Chondrocyte (in vitro differentiated cells): ENCODE data around the gene DTNBP1. TPM values are rescaled to one million over a fixed set of nuclear protein-coding genes. Genes with fewer than 3 reads are reported as not detected.
A peak's percentile ranks its signal among the peaks of the same experiment; 100 is the strongest.

Experiments
- DNase-seq: peaks from one replicate; pipeline ENCODE4 v3.0.0; 2021; ENCODE audit warnings: mixed read lengths, low spot score
- H3K27ac Mint-ChIP-seq: one replicate; pipeline ENCODE4 v1.8.0; 2021; ENCODE audit warnings: mild to moderate bottlenecking, moderate library complexity, mixed read lengths; ENCODE audit not compliant: unreplicated experiment
- H3K27me3 Mint-ChIP-seq: 2 replicates; pipeline ENCODE4 v1.8.0; 2021; ENCODE audit warnings: low read depth, mixed read lengths
- H3K36me3 Mint-ChIP-seq: 2 replicates; pipeline ENCODE4 v1.8.0; 2021; ENCODE audit warnings: low read depth, mixed read lengths
- H3K4me1 Mint-ChIP-seq: 2 replicates; pipeline ENCODE4 v1.8.0; 2021; ENCODE audit warnings: low read depth, mild to moderate bottlenecking, mixed read lengths
- H3K4me3 Mint-ChIP-seq: one replicate; pipeline ENCODE4 v1.8.0; 2021; ENCODE audit warnings: mild to moderate bottlenecking, moderate library complexity, mixed read lengths; ENCODE audit not compliant: unreplicated experiment
- H3K9me3 Mint-ChIP-seq: 2 replicates; pipeline ENCODE4 v1.8.0; 2021; ENCODE audit warnings: low read depth, mixed read lengths
- total RNA-seq: library from RNA; stranded (reverse); gene quantifications from 3 replicates; pipeline ENCODE4 v1.2.1, GENCODE V29; 2021
- TF ChIP-seq, protein P1 (sequence below): fragments of 200-600 bp; sonication (generic); IDR thresholded peaks from 2 replicates; pipeline ENCODE4 v1.5.0; 2021; ENCODE audit warnings: antibody characterized with exemption, mild to moderate bottlenecking, moderate library complexity

DTNBP1 gene
- total RNA-seq, 1 donor from 2014 or later = 18.0 TPM

DNA sequence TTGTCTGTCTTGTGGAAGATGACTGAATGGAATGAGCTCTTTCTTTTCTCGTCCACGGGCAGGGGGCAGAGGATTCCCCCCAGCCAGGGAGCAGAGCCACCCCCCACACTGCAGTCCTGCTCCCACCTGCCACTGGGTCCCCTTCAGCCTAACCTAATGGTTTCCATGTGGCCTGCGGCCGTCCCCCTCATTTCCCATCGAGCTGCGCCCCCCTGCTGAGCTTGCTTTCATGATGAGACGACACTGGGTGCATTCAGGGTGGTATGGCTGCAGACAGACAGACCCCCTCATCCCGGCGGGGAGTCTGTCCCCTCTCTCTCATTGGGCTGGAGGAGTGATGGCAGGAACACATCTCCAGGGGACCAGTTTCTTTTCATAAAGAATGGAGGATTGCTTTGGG is 140.8 kb downstream of the DTNBP1 start:
- Mint-ChIP-seq H3K9me3 (no peaks in the 10 kb centered on the region), H3K4me1 (no peaks in the 10 kb centered on the region), H3K27ac (no peak overlapping the region), H3K27me3 (no peaks in the 10 kb centered on the region), H3K36me3 (peaks cover 39% of the 10 kb centered on the region), H3K4me3 (no peak overlapping the region)
- TF ChIP-seq, protein P1, sequence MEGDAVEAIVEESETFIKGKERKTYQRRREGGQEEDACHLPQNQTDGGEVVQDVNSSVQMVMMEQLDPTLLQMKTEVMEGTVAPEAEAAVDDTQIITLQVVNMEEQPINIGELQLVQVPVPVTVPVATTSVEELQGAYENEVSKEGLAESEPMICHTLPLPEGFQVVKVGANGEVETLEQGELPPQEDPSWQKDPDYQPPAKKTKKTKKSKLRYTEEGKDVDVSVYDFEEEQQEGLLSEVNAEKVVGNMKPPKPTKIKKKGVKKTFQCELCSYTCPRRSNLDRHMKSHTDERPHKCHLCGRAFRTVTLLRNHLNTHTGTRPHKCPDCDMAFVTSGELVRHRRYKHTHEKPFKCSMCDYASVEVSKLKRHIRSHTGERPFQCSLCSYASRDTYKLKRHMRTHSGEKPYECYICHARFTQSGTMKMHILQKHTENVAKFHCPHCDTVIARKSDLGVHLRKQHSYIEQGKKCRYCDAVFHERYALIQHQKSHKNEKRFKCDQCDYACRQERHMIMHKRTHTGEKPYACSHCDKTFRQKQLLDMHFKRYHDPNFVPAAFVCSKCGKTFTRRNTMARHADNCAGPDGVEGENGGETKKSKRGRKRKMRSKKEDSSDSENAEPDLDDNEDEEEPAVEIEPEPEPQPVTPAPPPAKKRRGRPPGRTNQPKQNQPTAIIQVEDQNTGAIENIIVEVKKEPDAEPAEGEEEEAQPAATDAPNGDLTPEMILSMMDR = no peak
- no peak for DNase-seq

DNA sequence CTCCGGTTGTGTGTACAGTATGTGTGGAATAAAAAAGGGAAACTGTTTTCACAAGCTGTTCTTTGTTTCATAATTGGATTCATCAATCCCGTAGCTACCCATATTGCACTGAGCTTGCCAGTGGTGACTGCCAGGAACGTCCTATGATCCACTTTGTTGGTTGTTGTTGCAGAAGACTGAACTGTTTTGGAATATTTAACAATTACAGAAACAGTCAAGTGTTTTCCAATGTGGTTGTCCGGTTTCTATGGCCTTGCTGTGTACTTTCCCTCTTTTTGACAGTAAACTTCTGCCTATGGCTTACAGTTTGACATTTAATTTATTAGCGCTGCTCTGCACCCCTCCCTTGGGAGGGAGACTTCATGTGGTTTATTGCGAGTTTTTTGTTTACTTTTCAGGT is 141.2 kb downstream of the DTNBP1 start:
- DNase-seq = no peak
- H3K9me3 Mint-ChIP-seq = no peaks in the 10 kb centered on the region
- H3K4me3 Mint-ChIP-seq = no peak overlapping the region
- peaks cover 36% of the 10 kb centered on the region for H3K36me3 Mint-ChIP-seq
- no peaks in the 10 kb centered on the region for H3K4me1 Mint-ChIP-seq
- no peaks in the 10 kb centered on the region for H3K27me3 Mint-ChIP-seq
- TF ChIP-seq, protein P1 = no peak
- no peak overlapping the region for H3K27ac Mint-ChIP-seq

DNA sequence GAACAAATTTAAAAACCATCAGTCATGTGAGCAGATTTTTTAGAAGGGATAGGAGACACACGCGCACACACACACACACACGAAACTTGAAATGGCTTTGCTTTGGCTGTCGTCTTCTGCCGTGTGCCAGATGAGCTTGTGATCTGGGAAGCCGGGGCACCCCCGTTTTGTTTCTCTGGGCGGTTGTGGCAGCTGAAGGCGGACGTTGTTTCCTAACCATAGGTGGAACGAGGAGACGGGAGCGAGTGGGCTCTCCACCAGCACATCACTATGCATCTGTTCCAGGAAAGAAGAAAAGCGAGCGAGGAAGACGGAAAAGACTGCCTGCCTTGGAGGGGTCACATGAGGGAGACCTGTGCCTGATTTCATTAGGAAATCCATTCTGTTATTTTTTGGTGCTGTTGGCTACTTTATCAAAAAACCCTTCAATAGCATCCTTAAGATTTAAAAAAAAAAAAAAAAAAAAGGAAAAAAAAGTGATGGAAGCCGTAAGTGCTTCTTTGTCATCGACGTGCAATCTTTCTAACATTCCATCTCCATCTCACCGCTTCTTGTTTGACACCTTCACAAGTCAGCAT is 142.1 kb downstream of the DTNBP1 start:
- no peak for DNase-seq
- Mint-ChIP-seq H3K9me3 (no peaks in the 10 kb centered on the region), H3K4me1 (no peaks in the 10 kb centered on the region), H3K36me3 (peaks cover 32% of the 10 kb centered on the region), H3K27me3 (no peaks in the 10 kb centered on the region), H3K4me3 (no peak overlapping the region), H3K27ac (no peak overlapping the region)
- TF ChIP-seq, protein P1 = no peak

DNA sequence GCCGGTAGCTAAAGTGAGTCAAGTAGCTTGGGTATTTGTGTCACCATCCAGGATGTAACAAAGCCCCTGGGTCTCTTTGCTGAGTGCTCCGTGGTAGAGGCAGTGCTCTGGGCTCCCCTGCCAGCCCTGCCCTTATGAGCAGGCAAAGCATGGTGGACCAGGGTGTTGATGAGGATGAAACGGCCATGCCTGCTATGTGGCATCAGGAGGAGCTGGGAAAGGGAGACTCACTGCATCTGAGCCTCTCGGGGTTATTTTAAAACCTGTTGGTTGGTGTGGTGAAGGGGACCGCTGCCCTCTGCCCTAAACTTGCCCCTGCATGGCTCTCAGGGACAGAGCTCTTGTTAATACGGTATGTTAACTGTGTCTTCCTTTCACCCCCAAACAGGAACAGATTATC is 143.1 kb downstream of the DTNBP1 start:
- Mint-ChIP-seq H3K4me1 (no peaks in the 10 kb centered on the region), H3K27me3 (no peaks in the 10 kb centered on the region), H3K36me3 (peaks cover 31% of the 10 kb centered on the region), H3K27ac (no peak overlapping the region), H3K4me3 (no peak overlapping the region), H3K9me3 (no peaks in the 10 kb centered on the region)
- TF ChIP-seq, protein P1 = no peak
- no peak for DNase-seq

DNA sequence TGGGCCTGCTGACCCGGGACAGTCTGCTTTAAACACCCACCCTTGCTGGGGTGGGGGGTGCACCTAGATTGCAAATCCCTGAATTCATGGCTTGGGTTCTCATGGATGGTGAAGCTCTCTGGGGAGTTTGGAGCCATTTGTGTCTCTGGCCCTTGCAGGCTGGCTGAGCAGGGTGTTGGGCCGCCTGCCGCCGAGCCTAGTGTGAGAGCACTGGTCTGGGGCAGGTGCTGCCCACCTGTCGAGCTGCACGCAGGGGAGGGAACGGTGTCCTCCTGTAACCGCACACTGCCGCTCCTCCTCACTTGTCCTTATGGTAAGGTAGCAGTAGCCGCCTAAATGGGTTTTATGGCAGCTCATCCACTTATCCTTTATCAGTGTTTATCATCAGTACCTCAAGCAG is 143.9 kb downstream of the DTNBP1 start:
- DNase-seq = peak; percentile 64
- Mint-ChIP-seq H3K9me3 (no peaks in the 10 kb centered on the region), H3K27ac (no peak overlapping the region), H3K27me3 (no peaks in the 10 kb centered on the region), H3K36me3 (peaks cover 32% of the 10 kb centered on the region), H3K4me1 (no peaks in the 10 kb centered on the region), H3K4me3 (no peak overlapping the region)
- TF ChIP-seq, protein P1 = no peak
